HG02981 (cell line): ENCODE results near the gene SCART1.
"Not testable (repeated sequence)": the region's sequence is repeated elsewhere in the genome, so short reads cannot be mapped to it uniquely, and the experiment has no call there.

Experiments
- ATAC-seq: cut with Tn5 transposase; IDR thresholded peaks from one replicate; pipeline ENCODE4 v1.9.1; 2021; ENCODE audit warnings: mild to moderate bottlenecking, moderate library complexity; ENCODE audit not compliant: unreplicated experiment

SCART1 gene

DNA sequence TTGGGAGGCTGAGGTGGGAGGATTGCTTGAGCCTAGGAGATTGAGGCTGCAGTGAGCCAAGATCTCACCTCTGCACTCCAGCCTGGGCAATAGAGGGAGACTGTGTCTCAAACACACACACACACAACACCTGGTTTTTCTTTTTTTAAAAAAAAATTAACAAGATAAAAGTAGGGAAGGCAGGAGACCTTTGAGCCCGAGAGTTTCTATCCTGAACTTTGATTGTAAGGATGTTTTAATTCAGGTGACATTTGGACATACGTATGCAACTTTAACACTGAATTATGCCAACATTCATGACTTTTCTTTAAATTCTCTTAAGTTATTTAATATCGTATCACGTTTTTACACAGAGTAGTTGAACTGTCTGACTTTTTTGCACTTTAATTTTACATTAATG is 61.7 kb downstream of the SCART1 start:
- ATAC-seq = no peak

DNA sequence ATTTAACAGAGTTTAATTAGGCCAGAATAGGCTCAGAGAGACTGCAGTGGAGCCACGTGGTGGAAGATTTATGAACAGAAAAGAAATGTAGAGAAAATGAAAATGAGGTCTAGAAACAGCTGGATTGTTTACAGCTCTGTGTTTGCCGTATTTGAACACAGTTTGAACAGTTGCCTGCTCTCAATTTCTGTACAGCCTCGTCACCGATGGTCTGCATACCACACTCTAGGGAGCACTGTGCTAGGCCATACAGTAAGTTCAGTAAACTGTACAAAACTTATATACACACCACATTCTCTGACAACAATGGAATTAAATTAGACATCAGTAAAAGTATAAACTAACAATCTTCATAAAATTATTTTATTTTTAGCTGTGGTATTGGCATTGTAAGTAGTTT is 62.3 kb downstream of the SCART1 start:
- ATAC-seq = no peak

DNA sequence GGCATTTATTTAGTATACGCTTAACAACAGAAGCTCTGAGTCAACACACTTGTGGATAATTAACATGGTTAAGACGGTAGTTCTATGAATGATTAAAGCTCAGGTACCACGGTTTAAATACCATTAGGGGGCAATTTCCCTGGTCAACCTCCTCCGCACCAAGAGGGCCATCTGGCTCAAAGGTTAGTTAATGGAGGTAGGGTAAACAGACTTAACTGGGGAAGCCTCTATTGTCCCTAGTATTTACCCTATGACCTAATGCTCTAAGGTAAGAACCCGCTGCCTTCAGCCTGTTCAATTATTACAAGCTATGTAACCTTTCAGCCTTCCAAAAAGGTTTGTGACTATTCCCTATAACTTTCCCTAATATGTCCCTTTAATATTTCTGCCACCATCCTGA is 64.8 kb downstream of the SCART1 start:
- ATAC-seq = not testable (repeated sequence)
